ENCODE data around the gene SNAPC2. TPM values are rescaled to one million over a fixed set of nuclear protein-coding genes. Genes with fewer than 3 reads are reported as not detected.

Gene SNAPC2
- total and polyA plus RNA-seq, 2 experiments from 2014 or later: 33.7 to 47.2 TPM

GRCh38 chr19:7926727-7927604 lies 6.8 kb downstream of the SNAPC2 start:
- Histone ChIP-seq H2AFZ (no peak overlapping the region), H3K4me3 (no peak overlapping the region), H3K9me2 (ENCODE audit: insufficient read depth) (no peaks in the 10 kb centered on the region), H3K27me3 (replicated peaks; ENCODE audit: insufficient read depth) (no peaks in the 10 kb centered on the region), H3K79me2 (ENCODE audit: insufficient read depth) (peaks cover 16% of the 10 kb centered on the region), H3K9me3 (ENCODE audit: low read depth) (no peaks in the 10 kb centered on the region), H3K36me3 (ENCODE audit: low read depth) (peaks cover 11% of the 10 kb centered on the region; the same call in 1 of the 2 replicates), H4K20me1 (ENCODE audit: insufficient read depth) (no peaks in the 10 kb centered on the region), H3K27ac (no peak overlapping the region), H3K4me1 (ENCODE audit: insufficient read depth) (peaks cover 27% of the 10 kb centered on the region), H3K9ac (0 out of 2 replicates have a peak overlapping the region, but pooled peaks have one; percentile 65), H3F3A (ENCODE audit: insufficient read depth) (peaks cover 27% of the 10 kb centered on the region), H3K4me2 (ENCODE audit: unreplicated experiment) (no peak overlapping the region)
- DNase-seq: no peak
- in situ Hi-C loops (cut with MboI): no loop called here
- WGBS, 2 experiments (ENCODE audit: low coverage in 1 of 2, low lambda C conversion rate in 2 of 2, missing lambda C conversion rate in 2 of 2): 77 to 78% methylated on average over 30 to 31 of the region's 32 CpGs
- no peak for TF ChIP-seq EZH2 (IDR thresholded peaks at IDR 0.05; ENCODE audit: insufficient read depth, poor library complexity, severe bottlenecking)
- no peak for TF ChIP-seq EZH2phosphoT487 (IDR thresholded peaks at IDR 0.05; ENCODE audit: insufficient read depth, low read depth)

GRCh38 chr19:7927605-7928333 lies 7.6 kb downstream of the SNAPC2 start:
- no peaks in the 10 kb centered on the region for H4K20me1 ChIP-seq (ENCODE audit: insufficient read depth)
- peak overlapping the region; percentile 99 for H3K27ac ChIP-seq
- no peaks in the 10 kb centered on the region for H3K27me3 ChIP-seq (replicated peaks; ENCODE audit: insufficient read depth)
- DNase-seq: no peak
- peak overlapping the region; percentile 87 for H3K9ac ChIP-seq
- H2AFZ ChIP-seq: no peak overlapping the region
- no peaks in the 10 kb centered on the region for H3K9me2 ChIP-seq (ENCODE audit: insufficient read depth)
- peak overlapping the region; percentile 63 for H3K4me2 ChIP-seq (ENCODE audit: unreplicated experiment)
- WGBS, 2 experiments (ENCODE audit: low coverage in 1 of 2, low lambda C conversion rate in 2 of 2, missing lambda C conversion rate in 2 of 2): 85 to 90% methylated on average over 22 to 23 of the region's 23 CpGs
- TF ChIP-seq EZH2phosphoT487 (IDR thresholded peaks at IDR 0.05; ENCODE audit: insufficient read depth, low read depth) (no peak), EZH2 (IDR thresholded peaks at IDR 0.05; ENCODE audit: insufficient read depth, poor library complexity, severe bottlenecking) (no peak)
- in situ Hi-C loops (cut with MboI): no loop called here
- H3F3A ChIP-seq (ENCODE audit: insufficient read depth): peaks cover 27% of the 10 kb centered on the region
- no peak overlapping the region for H3K4me3 ChIP-seq
- peaks cover 9% of the 10 kb centered on the region; the same call in 1 of the 2 replicates for H3K79me2 ChIP-seq (ENCODE audit: insufficient read depth)
- peaks cover 15% of the 10 kb centered on the region; the same call in 1 of the 2 replicates for H3K36me3 ChIP-seq (ENCODE audit: low read depth)
- no peaks in the 10 kb centered on the region for H3K9me3 ChIP-seq (ENCODE audit: low read depth)
- peaks cover 26% of the 10 kb centered on the region for H3K4me1 ChIP-seq (ENCODE audit: insufficient read depth)

- Histone ChIP-seq H2AFZ (no peak overlapping the region), H3K4me3 (peak overlapping the region; percentile 51), H3K4me1 (ENCODE audit: insufficient read depth) (peaks cover 26% of the 10 kb centered on the region), H3K27ac (peak overlapping the region; percentile 99), H3K79me2 (ENCODE audit: insufficient read depth) (0 out of 2 replicates have a peak, but pooled peaks cover 3% of the 10 kb centered on the region), H3K4me2 (ENCODE audit: unreplicated experiment) (peak overlapping the region; percentile 63), H3F3A (ENCODE audit: insufficient read depth) (peaks cover 27% of the 10 kb centered on the region), H3K9me3 (ENCODE audit: low read depth) (no peaks in the 10 kb centered on the region), H3K9ac (peak overlapping the region; percentile 87), H3K36me3 (ENCODE audit: low read depth) (peaks cover 15% of the 10 kb centered on the region; the same call in 1 of the 2 replicates), H3K9me2 (ENCODE audit: insufficient read depth) (no peaks in the 10 kb centered on the region), H4K20me1 (ENCODE audit: insufficient read depth) (no peaks in the 10 kb centered on the region), H3K27me3 (replicated peaks; ENCODE audit: insufficient read depth) (no peaks in the 10 kb centered on the region)
- TF ChIP-seq EZH2phosphoT487 (IDR thresholded peaks at IDR 0.05; ENCODE audit: insufficient read depth, low read depth): no peak
- TF ChIP-seq EZH2 (IDR thresholded peaks at IDR 0.05; ENCODE audit: insufficient read depth, poor library complexity, severe bottlenecking): no peak
- in situ Hi-C loops (cut with MboI): no loop called here
- 24 to 37% methylated on average over 9 of the region's 9 CpGs for WGBS, 2 experiments (ENCODE audit: low coverage in 1 of 2, low lambda C conversion rate in 2 of 2, missing lambda C conversion rate in 2 of 2)
- DNase-seq: peak; percentile 54
Observed at GRCh38 chr19:7928334-7928706, 8.2 kb downstream of the SNAPC2 start.
